Measurements from ENCODE around the gene DNAJB5. TPM values are rescaled to one million over a fixed set of nuclear protein-coding genes. Genes with fewer than 3 reads are reported as not detected.

The DNAJB5 gene
- polyA plus RNA-seq, 1 of the 3 experiments (the other 2 are of a cell fraction) = 3.3 TPM

DNA sequence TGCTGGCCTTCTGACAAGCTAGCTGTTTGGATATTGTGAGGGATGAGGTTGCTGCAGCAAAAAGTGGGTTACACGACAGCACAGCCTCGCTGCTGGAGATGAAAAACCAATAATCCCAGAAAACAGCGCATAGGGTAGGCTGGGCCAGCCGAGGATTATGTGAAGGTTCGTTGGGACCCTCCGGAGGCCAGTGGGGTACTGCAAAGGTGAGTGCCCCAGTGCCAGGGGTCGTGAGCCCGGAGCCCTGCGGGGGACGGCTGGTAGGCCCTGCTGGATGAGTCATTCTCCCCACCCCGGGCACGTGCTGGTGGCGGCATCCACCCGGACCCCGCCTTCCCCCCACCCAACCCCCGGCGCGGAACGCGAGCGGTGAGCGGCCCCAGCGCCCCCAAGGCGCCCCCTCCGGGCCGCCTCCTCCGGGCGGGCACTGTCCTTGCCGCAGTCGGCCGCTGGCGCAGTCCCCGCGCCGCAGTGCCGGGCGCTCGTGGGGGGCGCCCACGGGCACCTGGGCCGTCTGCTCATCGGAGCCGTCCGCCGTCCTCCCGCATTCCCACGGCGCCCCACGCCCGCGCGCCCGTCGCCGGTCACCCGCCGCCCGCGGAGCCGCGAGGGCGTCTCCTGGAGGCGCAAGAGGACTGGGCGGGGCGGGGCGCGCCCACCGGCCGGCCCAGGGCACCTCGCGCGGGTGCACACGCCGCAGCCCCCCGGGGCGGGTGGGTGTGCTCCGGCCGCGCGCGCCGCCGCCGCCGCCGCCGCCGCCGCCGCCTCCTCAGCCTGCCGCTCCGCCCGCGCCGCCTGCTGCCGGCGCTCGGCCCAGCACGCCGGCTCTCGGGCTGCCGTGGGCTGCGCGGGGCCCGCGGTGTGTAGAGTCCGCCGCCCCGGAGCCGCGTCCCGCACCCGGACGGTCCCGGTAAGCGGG lies 31.8 kb upstream of the DNAJB5 start, which contains the start of gene PHF24:
PHF24 (plus strand) TSS at position 794 of the 919 bp plus-strand sequence. CDS start 13,014 bp downstream, outside the sequence.
- POLR2A ChIA-PET = no interaction called here
- no peaks in the 10 kb centered on the region for H3K79me2 ChIP-seq (ENCODE audit: insufficient read depth)
- no peaks in the 10 kb centered on the region for H3K36me3 ChIP-seq (replicated peaks in 1 of 2; ENCODE audit: control insufficient read depth in 1 of 2, insufficient read depth in 2 of 2, low read length in 1 of 2)
- H3K4me3 ChIP-seq (ENCODE audit: low read depth in 2 of 2, low read length in 1 of 2) = peak within 1 kb of the TSS; percentile 50 to 54; a peak in 3 of 4 replicates
- DNase-seq = peak; percentile 86
- no peaks in the 10 kb centered on the region for H3F3A ChIP-seq (replicated peaks; ENCODE audit: insufficient read depth)
- WGBS (ENCODE audit: low lambda C conversion rate) = 5% methylated on average over 9 of the region's 116 CpGs
- no peak within 1 kb of the TSS for H2AFZ ChIP-seq (ENCODE audit: low read depth)
- H3K4me1 ChIP-seq (ENCODE audit: control insufficient read depth in 1 of 2, insufficient read depth in 2 of 2, low read depth in 1 of 2, low read length in 1 of 2) = peaks cover 0 to 3% of the 10 kb centered on the region in 2 experiments; a peak in 1 of 4 replicates
- TF ChIP-seq, protein P1, sequence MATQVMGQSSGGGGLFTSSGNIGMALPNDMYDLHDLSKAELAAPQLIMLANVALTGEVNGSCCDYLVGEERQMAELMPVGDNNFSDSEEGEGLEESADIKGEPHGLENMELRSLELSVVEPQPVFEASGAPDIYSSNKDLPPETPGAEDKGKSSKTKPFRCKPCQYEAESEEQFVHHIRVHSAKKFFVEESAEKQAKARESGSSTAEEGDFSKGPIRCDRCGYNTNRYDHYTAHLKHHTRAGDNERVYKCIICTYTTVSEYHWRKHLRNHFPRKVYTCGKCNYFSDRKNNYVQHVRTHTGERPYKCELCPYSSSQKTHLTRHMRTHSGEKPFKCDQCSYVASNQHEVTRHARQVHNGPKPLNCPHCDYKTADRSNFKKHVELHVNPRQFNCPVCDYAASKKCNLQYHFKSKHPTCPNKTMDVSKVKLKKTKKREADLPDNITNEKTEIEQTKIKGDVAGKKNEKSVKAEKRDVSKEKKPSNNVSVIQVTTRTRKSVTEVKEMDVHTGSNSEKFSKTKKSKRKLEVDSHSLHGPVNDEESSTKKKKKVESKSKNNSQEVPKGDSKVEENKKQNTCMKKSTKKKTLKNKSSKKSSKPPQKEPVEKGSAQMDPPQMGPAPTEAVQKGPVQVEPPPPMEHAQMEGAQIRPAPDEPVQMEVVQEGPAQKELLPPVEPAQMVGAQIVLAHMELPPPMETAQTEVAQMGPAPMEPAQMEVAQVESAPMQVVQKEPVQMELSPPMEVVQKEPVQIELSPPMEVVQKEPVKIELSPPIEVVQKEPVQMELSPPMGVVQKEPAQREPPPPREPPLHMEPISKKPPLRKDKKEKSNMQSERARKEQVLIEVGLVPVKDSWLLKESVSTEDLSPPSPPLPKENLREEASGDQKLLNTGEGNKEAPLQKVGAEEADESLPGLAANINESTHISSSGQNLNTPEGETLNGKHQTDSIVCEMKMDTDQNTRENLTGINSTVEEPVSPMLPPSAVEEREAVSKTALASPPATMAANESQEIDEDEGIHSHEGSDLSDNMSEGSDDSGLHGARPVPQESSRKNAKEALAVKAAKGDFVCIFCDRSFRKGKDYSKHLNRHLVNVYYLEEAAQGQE (IDR thresholded peaks at IDR 0.05; ENCODE audit: low read depth, low read length) = no peak
- TF ChIP-seq RCOR1 (IDR thresholded peaks at IDR 0.05; ENCODE audit: low read length) (no peak), TCF12 (IDR thresholded peaks at IDR 0.05) (no peak), SMC3 (IDR thresholded peaks at IDR 0.05; ENCODE audit: low read depth, low read length) (no peak), SIN3A (IDR thresholded peaks at IDR 0.05; ENCODE audit: borderline replicate concordance, low read depth, low read length) (no peak), NRF1 (IDR thresholded peaks at IDR 0.05; ENCODE audit: low read depth, low read length) (no peak), CHD2 (IDR thresholded peaks at IDR 0.05; ENCODE audit: low read length, partially characterized antibody) (no peak), EP300 (IDR thresholded peaks at IDR 0.05; ENCODE audit: borderline replicate concordance in 1 of 2, low read depth in 1 of 2, low read length in 1 of 2) (no peak), FOSL2 (IDR thresholded peaks at IDR 0.05; ENCODE audit: borderline replicate concordance, low read depth) (no peak), YY1 (IDR thresholded peaks at IDR 0.05; ENCODE audit: low read depth) (no peak), TAF1 (IDR thresholded peaks at IDR 0.05; ENCODE audit: borderline replicate concordance, low read depth, low read length) (no peak), TEAD4 (IDR thresholded peaks at IDR 0.05; ENCODE audit: borderline replicate concordance, insufficient read depth) (no peak), GATA2 (CRISPR knock-in tag; IDR thresholded peaks at IDR 0.05) (no peak), RFX5 (IDR thresholded peaks at IDR 0.05; ENCODE audit: low read length) (no peak), JUND (IDR thresholded peaks at IDR 0.05) (no peak), RXRA (IDR thresholded peaks at IDR 0.05; ENCODE audit: borderline replicate concordance, low read depth) (no peak), MEF2A (IDR thresholded peaks at IDR 0.05; ENCODE audit: borderline replicate concordance, low read depth) (no peak), FOXM1 (IDR thresholded peaks at IDR 0.05; ENCODE audit: low read depth) (no peak)
- TF ChIP-seq, protein P2, sequence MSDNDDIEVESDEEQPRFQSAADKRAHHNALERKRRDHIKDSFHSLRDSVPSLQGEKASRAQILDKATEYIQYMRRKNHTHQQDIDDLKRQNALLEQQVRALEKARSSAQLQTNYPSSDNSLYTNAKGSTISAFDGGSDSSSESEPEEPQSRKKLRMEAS (IDR thresholded peaks at IDR 0.05; ENCODE audit: low read depth) = no peak
- TF ChIP-seq, protein P3, sequence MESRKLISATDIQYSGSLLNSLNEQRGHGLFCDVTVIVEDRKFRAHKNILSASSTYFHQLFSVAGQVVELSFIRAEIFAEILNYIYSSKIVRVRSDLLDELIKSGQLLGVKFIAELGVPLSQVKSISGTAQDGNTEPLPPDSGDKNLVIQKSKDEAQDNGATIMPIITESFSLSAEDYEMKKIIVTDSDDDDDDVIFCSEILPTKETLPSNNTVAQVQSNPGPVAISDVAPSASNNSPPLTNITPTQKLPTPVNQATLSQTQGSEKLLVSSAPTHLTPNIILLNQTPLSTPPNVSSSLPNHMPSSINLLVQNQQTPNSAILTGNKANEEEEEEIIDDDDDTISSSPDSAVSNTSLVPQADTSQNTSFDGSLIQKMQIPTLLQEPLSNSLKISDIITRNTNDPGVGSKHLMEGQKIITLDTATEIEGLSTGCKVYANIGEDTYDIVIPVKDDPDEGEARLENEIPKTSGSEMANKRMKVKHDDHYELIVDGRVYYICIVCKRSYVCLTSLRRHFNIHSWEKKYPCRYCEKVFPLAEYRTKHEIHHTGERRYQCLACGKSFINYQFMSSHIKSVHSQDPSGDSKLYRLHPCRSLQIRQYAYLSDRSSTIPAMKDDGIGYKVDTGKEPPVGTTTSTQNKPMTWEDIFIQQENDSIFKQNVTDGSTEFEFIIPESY (IDR thresholded peaks at IDR 0.05; ENCODE audit: borderline replicate concordance, low read depth) = no peak
- CTCF ChIA-PET = interaction anchor here (1.6 kb wide), 1 partner anchor 58 kb away, joined by 3 read pairs; no protein-coding TSS in a partner anchor
- H3K4me2 ChIP-seq = peak within 1 kb of the TSS; percentile 71; the same call in 1 of the 2 replicates
- no peak within 1 kb of the TSS for H3K27ac ChIP-seq (ENCODE audit: low read depth in 2 of 2, low read length in 1 of 2)
- H3K9me2 ChIP-seq = no peaks in the 10 kb centered on the region
- no peaks in the 10 kb centered on the region for H4K20me1 ChIP-seq (ENCODE audit: insufficient read depth)
- peaks cover 55% of the 10 kb centered on the region for H3K27me3 ChIP-seq (ENCODE audit: insufficient read depth)
- H3K9ac ChIP-seq = no peak within 1 kb of the TSS
- H3K9me3 ChIP-seq = no peaks in the 10 kb centered on the region
